NCI-H1092 treated with DMSO at 0.1 percent for 48 hours (cell line): ENCODE measurements around the gene GAL3ST1.

Experiments
- DNase-seq: peaks from one replicate; lab custom pipeline; 2025; lab: John Stamatoyannopoulos, UW

Gene GAL3ST1

GRCh38 chr22:30535182-30535581 is 39.3 kb downstream of the GAL3ST1 start:
- no peak for DNase-seq

DNA sequence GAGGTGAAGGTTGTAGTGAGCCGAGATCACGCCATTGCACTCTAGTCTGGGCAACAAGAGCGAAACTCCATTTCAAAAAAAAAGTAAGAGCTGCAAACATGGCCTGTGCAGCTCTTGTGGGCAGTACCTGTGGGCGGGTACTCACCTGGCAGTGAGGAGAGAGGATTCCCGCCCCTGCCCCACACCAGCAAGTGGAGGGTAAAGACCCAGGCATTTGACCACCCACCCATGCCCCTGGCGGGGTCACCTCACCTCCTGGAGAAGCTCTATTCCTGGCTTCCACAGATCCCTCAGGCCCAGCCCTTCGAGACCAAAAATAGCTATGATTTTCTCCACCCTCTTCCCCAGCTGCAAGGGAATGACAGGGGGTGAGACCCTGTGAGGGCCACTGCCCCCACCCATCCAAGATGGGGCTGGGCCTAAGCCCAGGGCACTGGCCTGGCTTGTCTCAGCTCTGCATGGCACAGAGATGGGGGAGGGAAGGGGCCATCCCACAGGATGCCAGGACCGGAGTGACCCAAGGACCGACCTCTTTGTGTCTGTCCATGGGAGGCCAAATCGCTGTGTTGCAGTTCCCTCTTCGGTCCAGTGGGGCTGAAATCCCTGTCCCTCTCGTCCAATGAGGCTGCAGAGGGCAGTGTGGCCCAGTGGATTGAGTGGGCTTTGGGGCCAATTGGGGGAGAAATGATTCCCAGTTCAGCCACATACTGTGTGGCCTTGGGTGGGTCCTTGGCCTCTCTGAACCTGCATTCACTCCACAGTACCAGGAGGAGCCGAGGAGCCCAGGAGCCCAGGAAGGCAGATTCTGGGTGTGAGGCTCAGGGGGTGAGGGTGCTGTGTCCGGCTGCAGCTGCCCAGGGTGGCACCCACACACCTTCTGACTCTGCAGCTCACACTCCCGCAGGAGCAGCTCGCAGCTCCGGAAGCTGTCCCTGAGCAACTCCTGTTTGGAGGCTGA is 42.5 kb downstream of the GAL3ST1 start:
- no peak for DNase-seq

DNA sequence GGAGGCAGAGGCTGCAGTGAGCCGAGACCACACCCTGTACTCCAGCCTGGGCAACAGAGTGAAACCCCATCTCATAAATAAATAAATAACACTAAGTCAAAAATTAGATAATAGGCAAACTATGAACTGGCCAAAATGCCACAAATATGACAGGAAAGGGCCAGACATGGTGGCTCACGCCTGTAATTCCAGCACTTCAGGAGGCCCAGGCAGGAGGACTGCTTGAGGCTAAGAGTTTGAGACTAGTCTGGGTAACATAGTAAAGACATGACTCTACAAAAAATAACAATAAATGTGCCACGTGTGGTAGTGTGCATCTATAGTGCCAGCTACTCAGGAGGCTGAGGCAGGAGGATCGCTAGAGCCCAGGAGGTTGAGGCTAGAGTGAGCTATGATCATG is 47.8 kb downstream of the GAL3ST1 start:
- DNase-seq, result no peak

DNA sequence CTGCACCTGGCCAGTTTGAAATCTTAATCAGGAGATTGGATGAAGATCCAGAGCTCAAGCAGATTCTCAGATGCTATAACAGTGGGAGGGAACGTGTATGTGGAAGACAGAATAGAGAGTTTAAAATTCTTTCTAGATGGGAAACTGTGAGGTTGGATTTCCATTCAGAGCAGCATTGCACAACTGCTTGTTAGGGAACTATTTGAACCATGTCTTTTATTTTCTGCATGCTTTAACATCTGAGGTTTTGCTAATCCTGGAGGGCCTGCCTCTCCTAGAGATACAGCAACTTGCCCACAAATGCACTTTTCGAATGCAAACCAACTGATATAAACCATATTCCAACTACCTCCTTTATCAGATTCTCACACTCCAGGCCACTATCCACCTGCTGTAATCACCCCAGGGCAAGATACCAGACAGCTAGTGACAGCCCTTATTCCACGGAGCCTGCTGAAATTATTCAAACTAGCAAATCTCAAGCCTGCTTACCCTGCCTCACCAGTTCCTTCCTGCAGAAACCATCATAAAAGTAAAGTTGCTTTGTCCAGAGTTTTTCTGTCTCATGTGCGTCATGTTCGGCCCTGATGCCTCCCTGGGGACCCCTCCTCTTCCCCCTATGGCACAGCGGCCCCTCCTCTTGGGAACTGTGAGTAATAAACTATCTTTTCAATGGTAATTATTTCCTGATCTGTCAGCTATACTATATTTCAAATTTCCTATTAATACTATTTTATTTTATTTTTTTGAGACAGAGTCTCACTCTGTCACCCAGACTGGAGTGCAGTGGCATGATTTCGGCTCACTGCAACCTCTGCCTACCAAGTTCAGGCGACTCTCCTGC is 50.6 kb downstream of the GAL3ST1 start:
- no peak for DNase-seq

GRCh38 chr22:30521368-30522156 is 52.9 kb downstream of the GAL3ST1 start:
- DNase-seq, result no peak

- DNase-seq, result no peak
Observed at GRCh38 chr22:30519842-30520425, 54.5 kb downstream of the GAL3ST1 start.

DNA sequence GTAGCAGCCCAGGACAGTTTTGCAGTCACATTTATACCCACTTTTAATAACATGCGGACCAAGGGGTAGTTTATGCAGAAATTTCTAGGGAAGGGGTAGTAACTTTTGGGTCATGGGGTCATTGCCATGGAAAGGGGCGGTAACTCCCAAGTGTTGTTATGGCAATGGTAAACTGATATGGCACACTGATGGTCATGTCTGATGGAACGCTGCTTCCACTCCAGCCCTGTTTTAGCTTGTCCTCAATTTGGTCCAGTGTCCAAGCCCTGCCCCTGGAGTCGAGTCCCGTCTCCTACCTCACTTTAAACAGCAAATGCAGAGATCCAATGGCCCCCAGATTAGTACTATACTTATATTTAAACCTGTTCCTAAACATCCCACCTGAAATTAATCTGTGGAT is 57.7 kb downstream of the GAL3ST1 start:
- DNase-seq, result no peak

GRCh38 chr22:30516273-30516672 is 58.2 kb downstream of the GAL3ST1 start:
- DNase-seq, result no peak

DNA sequence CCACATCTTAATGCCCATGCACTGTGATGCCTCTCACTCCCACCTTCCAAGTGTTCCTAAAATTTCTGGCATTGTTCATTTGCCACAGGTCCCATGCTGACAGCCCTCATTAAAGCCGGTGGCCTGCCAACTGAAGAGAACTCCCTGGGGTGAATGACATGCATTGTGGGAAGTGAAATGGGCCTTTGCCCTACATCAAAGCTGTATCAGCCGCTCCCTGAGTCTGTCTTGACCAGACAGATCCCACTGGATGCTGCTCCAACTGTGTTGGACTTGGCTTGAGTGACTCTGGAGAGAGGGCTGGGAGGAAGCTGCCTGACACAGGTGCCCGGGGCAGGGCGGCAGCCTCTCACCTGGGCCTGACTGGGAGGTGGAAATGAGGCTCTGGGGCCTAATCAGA is 60.2 kb downstream of the GAL3ST1 start:
- DNase-seq, result no peak

GRCh38 chr22:30513462-30513861 is 61.0 kb downstream of the GAL3ST1 start:
- DNase-seq, result no peak

GRCh38 chr22:30511911-30512310 is 62.6 kb downstream of the GAL3ST1 start:
- DNase-seq, result no peak

DNA sequence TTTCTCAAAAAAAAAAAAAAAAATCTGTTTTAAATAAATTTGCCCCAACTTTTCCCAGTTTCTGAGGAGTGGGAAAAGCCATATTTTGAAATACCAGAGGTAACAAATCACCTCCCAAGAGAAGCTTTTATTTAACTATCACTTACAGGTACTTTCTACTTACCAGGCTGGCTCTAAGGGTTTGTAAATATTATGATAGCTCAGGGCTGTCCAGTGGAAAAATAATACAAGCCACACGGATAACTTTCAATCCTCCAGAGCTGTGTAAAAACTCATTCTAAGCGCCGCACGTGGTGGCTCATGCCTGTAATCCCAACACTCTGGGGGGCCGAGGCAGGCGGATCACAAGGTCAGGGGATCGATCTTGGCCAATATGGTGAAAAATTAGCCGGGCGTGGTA is 63.4 kb downstream of the GAL3ST1 start:
- DNase-seq, result no peak

GRCh38 chr22:30508216-30508615 is 66.2 kb downstream of the GAL3ST1 start:
- no peak for DNase-seq

GRCh38 chr22:30507670-30508069 is 66.8 kb downstream of the GAL3ST1 start:
- no peak for DNase-seq

GRCh38 chr22:30506507-30506968 is 67.9 kb downstream of the GAL3ST1 start:
- no peak for DNase-seq
